Astrocyte of the cerebellum (primary cell): Measurements from ENCODE around the gene RAI14.
A peak's percentile ranks its signal among the peaks of the same experiment; 100 is the strongest.

Source experiments
- DNase-seq: peaks from one replicate; pipeline ENCODE4 v3.0.0-alpha.2; 2011; ENCODE audit warnings: low read depth
- H3K4me3 ChIP-seq: 2 replicates; pipeline ENCODE4 v1.5.1; 2011; ENCODE audit warnings: mild to moderate bottlenecking, low read depth, low read length, moderate library complexity
- CTCF ChIP-seq: IDR thresholded peaks from 2 replicates; pipeline ENCODE4 v1.5.1; 2012; ENCODE audit warnings: low read length, low read depth, moderate library complexity, mild to moderate bottlenecking; ENCODE audit errors: missing control alignments
- in situ Hi-C: cut with HindIII; loops from 2 replicates; pipeline ENCODE4 v1.10.0; 2017; ENCODE audit warnings: low sequenced_read_pairs

RAI14 gene

GRCh38 chr5:34672196-34672595 is 16.1 kb downstream of the RAI14 start:
- TF ChIP-seq CTCF: no peak
- no peak overlapping the region for H3K4me3 ChIP-seq
- in situ Hi-C loops: no loop called here
- DNase-seq: no peak

- no peak for TF ChIP-seq CTCF
- no peak for DNase-seq
- in situ Hi-C loops: no loop called here
- H3K4me3 ChIP-seq: no peak overlapping the region
Observed at GRCh38 chr5:34673463-34674125, 17.5 kb downstream of the RAI14 start.

GRCh38 chr5:34674187-34674586 is 18.1 kb downstream of the RAI14 start:
- DNase-seq: peak; percentile 89
- TF ChIP-seq CTCF: no peak
- no peak overlapping the region for H3K4me3 ChIP-seq
- in situ Hi-C loops: no loop called here

- DNase-seq: no peak
- H3K4me3 ChIP-seq: no peak overlapping the region
- in situ Hi-C loops: no loop called here
- TF ChIP-seq CTCF: no peak
Observed at GRCh38 chr5:34675857-34676256, 19.7 kb downstream of the RAI14 start.

GRCh38 chr5:34676416-34676815 is 20.3 kb downstream of the RAI14 start:
- no peak for TF ChIP-seq CTCF
- H3K4me3 ChIP-seq: no peak overlapping the region
- in situ Hi-C loops: no loop called here
- no peak for DNase-seq

- no peak for DNase-seq
- in situ Hi-C loops: no loop called here
- no peak for TF ChIP-seq CTCF
- no peak overlapping the region for H3K4me3 ChIP-seq
Observed at GRCh38 chr5:34677428-34677827, 21.3 kb downstream of the RAI14 start.
